A549 treated with Hydrocortisone at 1 μM for 4 hours (cell line): ENCODE results near the gene SETDB1. TPM values are rescaled to one million over a fixed set of nuclear protein-coding genes. Genes with fewer than 3 reads are reported as not detected.

Experiments used
- total RNA-seq: library from RNA; stranded (reverse); fragments of 200-300 nt; extraction: Qiagen RNA extraction; gene quantifications from 5 replicates; pipeline ENCODE4 v1.2.3, GENCODE V29; 2022

The SETDB1 gene
- 21.9 to 29.0 TPM (median 22.2 TPM) in 5 replicates for total RNA-seq

GRCh38 chr1:150926097-150926741, at the start of gene SETDB1:
SETDB1 (plus strand) TSS chr1:150926363; CDS start chr1:150927715, 1,352 bp downstream.

GRCh38 chr1:150887018-150887417, 39.1 kb upstream of the SETDB1 start, which contains the start of gene CTXND2:
CTXND2 (plus strand) TSS chr1:150887136; CDS start chr1:150912315, 25,179 bp downstream.

GRCh38 chr1:150974580-150975478, 48.7 kb downstream of the SETDB1 start, which contains the start of gene CERS2:
CERS2 (minus strand) TSS chr1:150974835; CDS start chr1:150969090, 5,745 bp downstream.

GRCh38 chr1:150981805-150982712, 55.9 kb downstream of the SETDB1 start, which contains the start of gene ANXA9:
ANXA9 (plus strand) TSS chr1:150982292; CDS start chr1:150983106, 814 bp downstream.

GRCh38 chr1:151006327-151007052, 80.3 kb downstream of the SETDB1 start, which contains the start of gene MINDY1:
MINDY1 (minus strand) TSS chr1:151006902; CDS start chr1:151002617, 4,285 bp downstream.

GRCh38 chr1:151008244-151009205, 82.4 kb downstream of the SETDB1 start, which contains the start of gene PRUNE1:
PRUNE1 (plus strand) TSS chr1:151008449; CDS start chr1:151008633, 184 bp downstream.

Other genes with a start within 250 kb of the SETDB1 start
- gene GOLPH3L, start 229.2 kb upstream of the SETDB1 start, total RNA-seq, result 11.5 to 21.8 TPM (median 15.3 TPM) in 5 replicates
- gene HORMAD1, start 205.5 kb upstream of the SETDB1 start, total RNA-seq, result 6.7 to 11.9 TPM (median 9.5 TPM) in 5 replicates
- 14.9 to 18.7 TPM (median 15.5 TPM) in 5 replicates for gene CTSS, start 160.6 kb upstream of the SETDB1 start, total RNA-seq
- 1.2 to 2.3 TPM (median 1.4 TPM) in 5 replicates for gene CTSK, start 118.1 kb upstream of the SETDB1 start, total RNA-seq
- 10.2 to 18.8 TPM (median 12.2 TPM) in 5 replicates for gene ARNT, start 49.8 kb upstream of the SETDB1 start, total RNA-seq
- not detected in 5 replicates for gene CTXND2, start 39.2 kb upstream of the SETDB1 start, total RNA-seq
- 241 to 291 TPM (median 246 TPM) in 5 replicates for gene CERS2, start 48.5 kb downstream of the SETDB1 start, total RNA-seq
- 0.70 to 1.1 TPM (median 0.84 TPM) in 5 replicates for gene ANXA9, start 55.9 kb downstream of the SETDB1 start, total RNA-seq
- gene MINDY1, start 80.5 kb downstream of the SETDB1 start, total RNA-seq, result 2.6 to 3.9 TPM (median 3.0 TPM) in 5 replicates
- 12.0 to 19.6 TPM (median 15.3 TPM) in 5 replicates for gene PRUNE1, start 82.1 kb downstream of the SETDB1 start, total RNA-seq
- 0.03 to 0.28 TPM (median 0.09 TPM) in 5 replicates for gene BNIPL, start 110.2 kb downstream of the SETDB1 start, total RNA-seq
- 5.9 to 7.9 TPM (median 6.2 TPM) in 5 replicates for gene C1orf56, start 121.4 kb downstream of the SETDB1 start, total RNA-seq
- gene CDC42SE1, start 133.3 kb downstream of the SETDB1 start, total RNA-seq, result 80.4 to 99.4 TPM (median 81.8 TPM) in 5 replicates
- 12.6 to 16.9 TPM (median 15.3 TPM) in 5 replicates for gene MLLT11, start 134.0 kb downstream of the SETDB1 start, total RNA-seq
- gene GABPB2, start 144.4 kb downstream of the SETDB1 start, total RNA-seq, result 3.0 to 3.2 TPM (median 3.1 TPM) in 5 replicates
- 1.3 to 2.2 TPM (median 1.6 TPM) in 5 replicates for gene SEMA6C, start 220.3 kb downstream of the SETDB1 start, total RNA-seq
- gene TNFAIP8L2, start 230.3 kb downstream of the SETDB1 start, total RNA-seq, result 0.08 TPM in 1 of 5 replicates, not detected in the others
- 5.5 to 9.6 TPM (median 6.4 TPM) in 5 replicates for gene LYSMD1, start 239.5 kb downstream of the SETDB1 start, total RNA-seq
- 39.9 to 48.7 TPM (median 48.1 TPM) in 5 replicates for gene SCNM1, start 239.8 kb downstream of the SETDB1 start, total RNA-seq
- gene TMOD4, start 249.6 kb downstream of the SETDB1 start, total RNA-seq, result 0.25 to 0.44 TPM (median 0.27 TPM) in 3 of 5 replicates, not detected in the others